ENCODE measurements around the gene MTHFD1.

DNA sequence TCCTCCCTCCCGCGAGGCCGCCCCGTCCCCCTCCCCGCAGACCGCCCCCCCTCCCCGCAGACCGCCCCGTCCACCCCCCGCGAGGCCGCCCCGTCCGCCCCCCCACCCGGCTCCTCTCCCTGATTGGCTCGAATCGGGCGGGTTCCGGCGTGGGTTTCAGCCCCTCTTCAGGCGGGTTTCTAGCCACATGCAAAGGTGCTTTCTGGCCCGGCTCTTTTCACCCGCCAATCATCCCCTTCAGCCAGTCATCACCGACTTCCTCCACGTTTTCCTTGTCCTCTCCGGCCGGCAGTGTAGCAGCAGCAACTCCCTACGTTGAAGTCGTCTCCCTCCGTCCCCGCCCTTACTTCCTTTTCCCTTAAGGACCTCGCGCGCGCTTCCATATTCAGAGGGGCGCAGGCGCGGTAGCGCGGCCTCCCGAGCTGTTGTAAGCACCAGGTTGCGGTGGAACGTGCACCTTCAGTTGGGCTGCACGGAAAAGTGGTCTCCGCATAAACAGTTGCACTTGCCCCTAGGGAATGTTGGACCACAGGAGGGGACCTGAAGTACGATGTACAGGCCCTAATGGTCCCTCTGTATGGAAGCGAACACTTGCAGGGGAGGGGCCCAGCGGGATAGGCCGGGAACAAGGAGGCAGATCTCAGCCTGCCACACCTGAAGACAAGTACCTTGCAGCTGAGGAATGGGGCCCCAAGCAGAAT, 49.4 kb upstream of the MTHFD1 start:
- TF ChIP-seq POLR2AphosphoS5 (IDR thresholded peaks at IDR 0.05; ENCODE audit: low read depth, low read length) (no peak; the same call in 1 of the 2 replicates), TAF1 (IDR thresholded peaks at IDR 0.05; ENCODE audit: borderline replicate concordance, low read depth, low read length) (peak; percentile 20; the same call in 1 of the 2 replicates), POLR2A (IDR thresholded peaks at IDR 0.05; ENCODE audit: low read depth, low read length) (no peak; the same call in 1 of the 2 replicates)

Data from GM12892 (cell line).